Measurements from ENCODE around the gene SEC61A1.

The SEC61A1 gene

DNA sequence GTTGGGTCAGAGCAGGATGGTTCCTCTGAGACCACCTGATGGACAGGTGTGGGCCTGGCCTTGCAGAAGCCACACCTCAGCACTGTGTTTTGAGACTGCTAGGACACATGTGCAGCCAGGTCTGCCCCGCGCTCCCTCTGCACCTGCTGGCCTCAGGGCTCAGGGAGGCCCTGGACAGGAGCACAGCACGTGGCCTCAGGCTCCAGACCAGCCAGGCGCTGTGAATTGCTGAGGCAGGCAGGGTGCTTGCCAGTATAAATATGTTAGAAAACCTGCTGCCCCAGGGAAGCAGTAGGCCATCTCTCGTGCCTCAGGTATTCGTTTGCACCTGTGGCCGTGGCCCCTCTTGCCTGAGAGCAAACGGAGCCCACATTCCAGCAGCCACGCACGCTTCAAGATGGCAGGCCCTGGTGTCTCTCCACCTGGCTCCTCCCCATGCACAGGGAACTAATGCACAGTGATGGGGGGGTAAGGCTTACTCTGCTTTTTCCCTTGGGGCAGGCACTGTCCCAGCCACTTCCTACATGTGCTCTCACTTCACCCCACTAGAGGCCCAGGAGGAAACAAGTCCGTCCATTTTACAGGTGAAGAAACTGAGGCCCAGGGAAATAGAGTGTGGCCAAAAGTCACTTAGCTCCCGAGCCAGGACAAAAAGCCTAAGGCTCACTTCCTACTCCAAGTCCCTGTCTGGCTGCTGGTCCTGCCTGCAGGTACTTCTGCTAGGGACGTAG is 20.4 kb downstream of the SEC61A1 start:
- DNase-seq (ENCODE audit: low read depth), result no peak
- TF ChIP-seq, protein P1, sequence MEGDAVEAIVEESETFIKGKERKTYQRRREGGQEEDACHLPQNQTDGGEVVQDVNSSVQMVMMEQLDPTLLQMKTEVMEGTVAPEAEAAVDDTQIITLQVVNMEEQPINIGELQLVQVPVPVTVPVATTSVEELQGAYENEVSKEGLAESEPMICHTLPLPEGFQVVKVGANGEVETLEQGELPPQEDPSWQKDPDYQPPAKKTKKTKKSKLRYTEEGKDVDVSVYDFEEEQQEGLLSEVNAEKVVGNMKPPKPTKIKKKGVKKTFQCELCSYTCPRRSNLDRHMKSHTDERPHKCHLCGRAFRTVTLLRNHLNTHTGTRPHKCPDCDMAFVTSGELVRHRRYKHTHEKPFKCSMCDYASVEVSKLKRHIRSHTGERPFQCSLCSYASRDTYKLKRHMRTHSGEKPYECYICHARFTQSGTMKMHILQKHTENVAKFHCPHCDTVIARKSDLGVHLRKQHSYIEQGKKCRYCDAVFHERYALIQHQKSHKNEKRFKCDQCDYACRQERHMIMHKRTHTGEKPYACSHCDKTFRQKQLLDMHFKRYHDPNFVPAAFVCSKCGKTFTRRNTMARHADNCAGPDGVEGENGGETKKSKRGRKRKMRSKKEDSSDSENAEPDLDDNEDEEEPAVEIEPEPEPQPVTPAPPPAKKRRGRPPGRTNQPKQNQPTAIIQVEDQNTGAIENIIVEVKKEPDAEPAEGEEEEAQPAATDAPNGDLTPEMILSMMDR (conservative IDR thresholded peaks at IDR 0.05; ENCODE audit: low read depth, low read length), result no peak
- no peak overlapping the region for H3K4me3 ChIP-seq (ENCODE audit: low read depth, low read length)

DNA sequence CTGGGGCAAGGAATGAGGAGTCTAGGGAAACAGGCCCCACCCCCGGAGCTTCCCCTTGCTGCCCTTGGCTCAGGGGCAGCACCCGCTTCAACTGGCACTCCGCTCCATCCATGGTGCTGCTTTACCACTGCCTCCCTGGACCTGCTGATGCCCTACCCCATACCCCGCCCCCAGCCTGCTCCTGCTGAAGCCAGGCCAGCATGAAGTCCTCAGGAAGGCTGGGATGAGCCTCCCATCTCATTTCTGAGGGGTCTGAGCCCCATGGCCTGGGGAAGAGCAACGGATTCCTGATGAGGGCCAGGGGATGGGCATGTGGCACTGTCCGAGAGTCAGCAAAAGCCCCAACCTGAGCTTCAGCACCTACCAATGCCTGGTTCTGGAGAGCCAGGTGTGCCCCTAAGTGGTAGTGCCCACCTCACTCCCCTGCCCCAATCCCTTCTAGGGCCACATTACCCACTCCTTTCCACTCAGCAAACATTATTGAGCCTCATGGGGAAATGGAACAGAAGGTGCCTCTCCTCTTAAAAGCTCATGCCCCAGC is 21.0 kb downstream of the SEC61A1 start:
- TF ChIP-seq, protein P1 (conservative IDR thresholded peaks at IDR 0.05; ENCODE audit: low read depth, low read length), result no peak
- DNase-seq (ENCODE audit: low read depth), result no peak
- H3K4me3 ChIP-seq (ENCODE audit: low read depth, low read length), result no peak overlapping the region

DNA sequence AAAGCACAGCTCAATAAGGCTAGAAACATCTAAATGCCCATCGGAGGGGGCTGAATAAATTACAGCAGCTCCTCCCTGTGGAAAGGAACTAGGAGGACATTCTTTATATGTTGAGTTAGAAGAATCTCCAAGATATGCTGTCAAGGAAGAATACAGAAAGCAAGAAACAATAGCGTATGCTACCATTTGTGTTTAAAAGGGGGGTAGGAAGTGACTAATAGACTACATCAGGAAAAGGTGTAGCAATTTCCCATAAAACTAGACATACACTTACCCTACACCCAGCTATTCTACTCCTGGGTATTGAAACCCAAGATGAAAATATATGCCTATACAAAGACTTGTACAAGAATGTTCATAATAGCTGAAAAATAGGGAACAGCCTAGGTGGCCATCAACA is 21.6 kb downstream of the SEC61A1 start:
- DNase-seq (ENCODE audit: low read depth), result no peak
- H3K4me3 ChIP-seq (ENCODE audit: low read depth, low read length), result no peak overlapping the region
- TF ChIP-seq, protein P1 (conservative IDR thresholded peaks at IDR 0.05; ENCODE audit: low read depth, low read length), result no peak

DNA sequence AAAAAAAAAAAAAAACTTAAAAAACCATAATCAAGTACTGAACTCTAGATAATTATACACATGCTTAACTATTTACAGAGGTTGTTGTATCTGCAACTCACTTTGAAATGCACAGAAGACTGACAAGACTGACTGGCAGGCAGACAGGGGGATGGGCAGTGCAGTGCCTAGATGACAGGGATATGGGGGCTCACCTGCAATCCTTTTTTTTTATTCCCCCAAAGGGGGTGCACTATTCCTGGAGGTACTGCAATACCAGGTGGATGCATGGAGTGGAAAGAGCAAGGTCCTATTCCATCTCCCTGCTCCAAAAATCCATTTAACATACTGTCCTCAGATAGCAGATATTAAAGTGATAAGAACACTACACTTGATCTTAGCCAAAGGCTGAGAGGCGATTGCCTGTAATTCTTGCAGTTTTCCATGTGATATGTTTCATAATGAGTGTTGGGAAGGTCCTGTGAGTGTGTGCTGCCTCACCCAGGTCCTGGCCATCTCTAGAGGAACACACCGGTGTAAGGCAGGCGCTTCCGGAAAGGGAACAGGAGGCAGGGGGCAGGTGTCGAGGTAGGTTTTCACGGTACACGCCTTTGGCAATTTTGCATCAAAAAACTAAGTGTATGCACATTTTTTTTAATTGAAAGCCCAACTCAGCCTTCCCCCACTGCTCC is 22.7 kb downstream of the SEC61A1 start:
- H3K4me3 ChIP-seq (ENCODE audit: low read depth, low read length), result peak overlapping the region; percentile 53
- TF ChIP-seq, protein P1 (conservative IDR thresholded peaks at IDR 0.05; ENCODE audit: low read depth, low read length), result no peak
- peak; percentile 38 for DNase-seq (ENCODE audit: low read depth)

DNA sequence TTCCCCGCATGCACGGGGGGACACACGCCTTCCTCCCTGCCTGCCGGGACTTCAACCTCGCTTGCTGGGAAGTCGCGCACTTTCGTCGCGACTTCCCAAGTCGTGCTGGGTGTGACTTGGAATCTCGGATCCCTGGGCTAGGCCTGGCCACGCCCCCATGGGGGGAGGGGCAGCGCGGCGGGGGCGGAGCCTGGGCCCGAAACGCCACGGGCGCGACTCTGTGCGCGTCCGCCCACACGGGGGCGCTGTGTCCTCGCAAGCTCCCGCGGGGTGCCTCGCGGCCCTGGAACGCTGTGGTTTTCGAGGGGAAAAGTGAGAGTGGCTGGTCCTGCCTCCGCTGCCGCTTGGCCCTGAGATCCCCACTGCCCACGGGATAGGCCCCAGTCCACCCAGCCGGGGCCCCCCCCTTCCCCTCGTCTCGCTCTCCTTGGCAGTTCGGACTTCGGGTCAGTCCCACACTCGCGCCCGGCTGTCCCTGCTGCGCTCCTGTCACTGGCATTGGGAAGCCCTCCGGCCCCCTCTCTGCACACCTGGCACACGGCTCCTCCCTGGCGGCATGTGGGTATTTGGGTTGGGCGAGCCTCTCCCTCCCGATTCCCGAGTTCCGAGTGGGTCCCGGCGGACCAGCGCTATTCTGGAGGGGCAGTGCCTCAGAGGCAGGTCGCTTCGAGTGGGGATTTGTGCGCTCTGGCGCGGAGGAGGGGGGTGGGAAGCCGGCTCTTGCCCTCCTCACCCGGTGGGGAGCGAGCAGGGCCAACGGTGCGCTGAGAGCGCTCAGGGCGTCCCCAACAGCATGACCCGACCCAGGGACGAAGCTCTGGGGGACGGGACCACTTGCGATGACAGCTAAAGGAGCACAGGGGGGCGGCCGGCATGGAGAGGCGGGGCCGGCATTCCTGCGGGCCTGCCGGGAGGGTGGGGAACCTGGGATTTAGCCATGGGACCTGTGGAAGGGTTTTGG is 23.6 kb downstream of the SEC61A1 start:
- TF ChIP-seq, protein P1 (conservative IDR thresholded peaks at IDR 0.05; ENCODE audit: low read depth, low read length), result peak; percentile 74
- DNase-seq (ENCODE audit: low read depth), result peak; percentile 90
- H3K4me3 ChIP-seq (ENCODE audit: low read depth, low read length), result peak overlapping the region; percentile 58

DNA sequence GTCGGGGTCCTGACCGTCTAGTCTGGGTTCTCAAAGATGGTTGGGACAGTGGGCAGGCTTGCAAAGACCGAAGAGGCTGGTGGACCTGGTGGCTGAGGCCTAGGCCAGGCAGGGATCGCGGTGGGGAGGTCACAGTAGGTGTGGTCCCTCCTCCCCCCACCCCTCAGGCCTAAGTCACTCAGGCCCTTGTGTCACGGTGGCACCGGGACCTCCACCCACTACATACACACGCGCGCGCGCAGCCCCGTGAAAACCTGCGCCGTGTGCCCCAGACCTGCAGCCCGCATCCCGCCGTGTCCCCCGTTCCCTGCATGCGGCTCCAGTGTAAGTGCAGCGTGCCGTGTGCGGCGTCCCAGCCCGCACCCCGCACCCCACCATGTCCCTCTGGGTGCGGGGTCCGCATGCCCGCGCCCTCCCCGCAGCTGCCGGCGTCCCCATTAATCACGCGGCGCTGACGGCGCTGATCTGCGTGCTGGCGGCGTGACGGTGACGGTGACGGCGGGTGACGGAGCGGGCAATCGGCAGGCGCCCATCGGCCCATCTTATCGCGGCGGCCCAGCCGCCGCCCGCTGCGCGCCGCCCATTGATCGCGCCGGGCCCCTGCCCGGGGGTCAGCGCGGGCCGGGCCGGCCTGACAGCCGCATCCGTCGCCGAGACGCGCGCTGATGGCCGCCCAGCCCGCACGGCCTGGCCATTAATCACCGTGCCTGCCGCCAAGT is 24.4 kb downstream of the SEC61A1 start:
- TF ChIP-seq, protein P1 (conservative IDR thresholded peaks at IDR 0.05; ENCODE audit: low read depth, low read length), result no peak
- H3K4me3 ChIP-seq (ENCODE audit: low read depth, low read length), result peak overlapping the region; percentile 58
- DNase-seq (ENCODE audit: low read depth), result no peak
